GM21786 (cell line): ENCODE data around the gene TNFRSF14.

Experiments
- ATAC-seq: cut with Tn5 transposase; IDR thresholded peaks from one replicate; pipeline ENCODE4 v1.9.1; 2021; ENCODE audit not compliant: unreplicated experiment

Gene TNFRSF14

DNA sequence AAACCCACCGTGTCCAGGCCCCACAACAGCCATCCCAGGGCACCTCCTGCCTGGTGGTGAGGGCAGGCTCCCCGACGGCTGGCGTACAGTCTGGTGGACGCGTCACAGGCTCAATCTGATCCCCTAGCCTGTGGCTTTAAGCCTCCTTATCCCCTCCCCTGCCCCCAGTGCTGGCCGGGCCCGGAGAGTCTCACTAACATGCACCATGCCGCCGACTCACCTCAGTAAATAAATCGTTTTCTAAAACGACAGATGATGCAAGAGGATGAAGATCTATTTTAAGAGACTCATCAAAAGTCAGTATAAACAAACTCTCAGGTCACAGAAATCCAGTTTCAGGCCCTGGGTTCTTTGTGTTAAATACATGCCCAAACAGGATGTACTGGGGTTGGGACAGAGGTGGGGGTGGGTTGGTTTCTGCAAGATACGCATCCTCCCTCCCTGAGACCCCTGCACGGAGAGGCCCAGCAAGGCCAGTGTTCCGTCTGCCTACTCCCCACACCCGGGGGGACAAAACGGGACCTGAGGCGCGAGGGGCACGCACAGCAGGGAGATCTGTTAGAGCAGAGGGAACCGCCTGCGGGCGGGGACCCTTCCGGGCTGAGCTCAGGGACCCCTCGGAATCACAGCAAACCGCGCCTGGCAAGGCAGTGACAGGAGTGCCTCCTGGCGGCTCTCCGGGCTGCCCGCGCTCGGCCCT is 32.8 kb upstream of the TNFRSF14 start:
- ATAC-seq: no peak

- no peak for ATAC-seq
These were observed 32.1 kb upstream of the TNFRSF14 start for GRCh38 chr1:2523891-2524609.

DNA sequence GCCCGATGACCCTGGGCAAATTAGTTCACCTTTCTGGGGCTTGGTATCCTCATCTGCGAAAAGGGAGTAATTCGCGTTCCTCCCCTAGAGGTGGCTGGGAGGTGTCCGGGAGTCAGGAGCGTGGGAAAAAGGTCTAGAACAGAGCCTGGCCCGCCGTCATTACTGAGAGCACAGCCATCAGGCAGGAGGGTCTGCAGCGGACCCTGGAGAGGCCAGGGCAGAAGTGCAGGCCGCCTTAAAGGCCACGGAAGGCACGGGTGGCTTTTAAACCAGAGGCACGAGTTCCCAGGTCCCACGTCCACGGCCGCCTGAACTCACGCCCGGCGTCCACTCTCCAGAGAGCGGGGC is 30.6 kb upstream of the TNFRSF14 start:
- no peak for ATAC-seq

DNA sequence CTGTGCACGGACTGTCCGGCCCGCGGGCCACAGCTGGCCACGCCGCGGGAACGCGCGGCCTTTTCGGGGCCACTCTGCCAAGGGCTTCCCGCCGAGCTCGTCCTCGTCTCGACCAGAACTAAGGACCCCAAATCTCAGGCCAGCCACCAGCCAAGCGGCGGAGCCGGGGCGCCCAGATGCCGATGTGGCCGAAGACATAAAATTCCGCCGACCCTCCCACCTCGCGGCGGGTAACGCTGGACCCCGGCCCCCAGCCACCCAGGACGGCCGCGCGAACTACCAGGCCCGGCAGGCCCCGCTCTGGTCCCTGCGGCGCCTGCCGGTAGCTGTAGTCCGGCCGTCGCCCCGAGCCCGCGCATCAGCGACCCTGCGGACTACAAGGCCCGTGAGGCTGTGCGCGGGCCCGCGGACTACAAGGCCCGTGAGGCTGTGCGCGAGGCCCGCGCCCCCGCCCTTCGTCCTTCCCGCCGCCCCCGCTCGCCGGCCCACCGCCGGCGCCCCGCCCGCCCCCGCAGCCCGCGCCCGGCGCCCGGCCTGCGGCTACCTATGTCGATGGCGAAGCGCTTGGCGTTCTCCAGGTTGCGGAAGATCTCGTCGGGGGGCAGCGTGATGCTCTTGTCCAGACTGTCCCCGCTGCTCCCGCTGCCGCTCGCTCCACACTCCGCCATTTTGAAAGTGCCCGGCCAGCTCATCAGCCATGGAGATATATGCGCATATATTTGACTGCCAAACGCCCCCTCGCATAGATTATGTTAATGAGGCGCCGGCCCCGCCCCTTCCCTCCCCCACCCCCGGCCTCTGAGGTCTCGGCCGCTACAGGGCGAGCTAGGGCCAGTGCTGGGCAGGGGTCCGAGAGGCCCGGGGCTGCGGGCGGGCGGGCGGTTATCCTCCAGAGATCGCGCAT is 30.0 kb upstream of the TNFRSF14 start, which contains the start of gene PANK4:
PANK4 (minus strand) TSS at position 677 of the 904 bp plus-strand sequence; CDS start at position 668, 9 bp downstream.
- peak; percentile 81 for ATAC-seq

GRCh38 chr1:2526824-2527555 is 29.2 kb upstream of the TNFRSF14 start:
- ATAC-seq: peak; percentile 25

GRCh38 chr1:2527556-2527860 is 28.7 kb upstream of the TNFRSF14 start:
- no peak for ATAC-seq

- ATAC-seq: no peak
These were observed 28.2 kb upstream of the TNFRSF14 start for GRCh38 chr1:2528016-2528415.

GRCh38 chr1:2528611-2528965 is 27.6 kb upstream of the TNFRSF14 start:
- no peak for ATAC-seq

- ATAC-seq: no peak
These were observed 27.0 kb upstream of the TNFRSF14 start for GRCh38 chr1:2528966-2529783.

DNA sequence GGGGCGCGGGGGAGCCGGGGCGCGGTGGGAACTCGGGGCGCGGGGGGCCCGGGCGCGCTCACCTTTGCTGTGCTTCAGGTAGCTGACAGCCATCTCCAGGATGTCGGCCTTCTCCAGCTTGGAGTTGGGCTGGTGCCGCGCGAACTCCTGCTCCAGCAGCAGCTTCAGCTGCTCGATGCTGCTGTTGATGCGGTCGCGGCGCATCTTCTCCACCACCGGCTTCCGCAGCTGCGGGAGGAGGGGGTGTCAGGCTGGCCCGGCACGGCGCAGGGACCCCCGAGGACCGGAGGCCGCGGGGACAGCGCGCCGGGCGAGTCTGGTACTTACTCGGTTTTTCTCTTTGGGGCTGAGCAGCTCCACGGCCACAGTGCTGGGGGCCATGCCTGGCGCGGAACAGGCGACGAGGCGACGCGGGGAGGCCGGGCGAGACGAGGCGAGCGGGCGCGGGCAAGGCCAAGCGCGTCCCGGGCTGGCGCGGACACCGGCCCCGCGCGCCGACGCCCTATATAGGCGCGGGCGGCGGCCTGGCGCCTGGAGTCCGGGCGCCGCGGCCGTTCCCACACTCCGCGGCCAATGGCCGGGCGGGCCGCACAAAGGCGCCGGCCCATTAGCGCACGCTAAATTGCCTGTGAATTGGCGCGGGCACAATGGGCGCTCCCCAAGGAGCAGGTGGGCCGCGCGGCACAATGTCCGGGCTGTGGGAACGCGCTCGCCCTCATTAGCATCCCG is 26.2 kb upstream of the TNFRSF14 start, which contains the start of gene HES5:
HES5 (minus strand) TSS at position 480 of the 729 bp plus-strand sequence; CDS start at position 381, 99 bp downstream.
- no peak for ATAC-seq

DNA sequence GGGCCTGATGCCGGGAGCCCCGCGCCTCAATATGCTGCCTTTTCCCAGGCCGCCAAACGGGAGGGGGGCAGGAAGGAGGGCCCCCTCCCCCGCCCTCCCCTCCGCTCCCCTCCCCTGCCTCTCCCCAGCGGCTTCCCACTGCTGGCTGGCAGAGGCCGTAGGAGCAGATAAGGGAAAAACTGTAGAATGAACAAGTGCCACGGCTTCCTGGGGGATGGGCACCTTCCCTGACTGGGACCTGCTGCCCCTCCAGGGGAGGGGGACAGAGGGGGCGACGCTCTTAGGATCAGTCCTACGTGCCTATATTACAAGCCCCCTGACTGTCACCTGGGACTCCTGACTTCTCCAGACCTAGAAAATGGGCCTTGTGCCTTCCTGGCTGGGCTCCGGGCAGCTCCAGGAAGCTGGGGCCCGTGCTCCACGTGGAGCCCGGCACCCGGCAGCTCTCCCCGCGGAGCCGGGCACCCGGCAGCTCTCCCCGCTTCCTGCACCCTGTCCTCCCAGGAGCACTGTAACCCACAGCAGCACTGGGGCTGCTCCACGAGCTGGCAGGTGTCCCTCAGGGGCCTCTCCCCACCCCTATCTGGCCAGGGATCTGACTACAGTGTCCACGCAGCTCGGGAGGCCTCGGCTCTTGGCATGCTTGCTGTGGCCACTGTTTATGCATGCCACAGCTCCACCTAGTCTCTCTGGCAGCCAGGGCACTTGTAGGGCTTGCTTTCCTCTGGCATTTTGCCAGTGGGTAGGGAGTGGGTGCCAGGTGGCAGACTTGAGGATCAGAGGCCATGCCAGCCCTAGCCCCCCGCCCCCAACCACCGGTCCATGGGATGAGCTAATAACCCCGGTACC is 25.4 kb upstream of the TNFRSF14 start:
- ATAC-seq: no peak

- ATAC-seq: no peak
These were observed 23.5 kb upstream of the TNFRSF14 start for GRCh38 chr1:2532485-2533160.

DNA sequence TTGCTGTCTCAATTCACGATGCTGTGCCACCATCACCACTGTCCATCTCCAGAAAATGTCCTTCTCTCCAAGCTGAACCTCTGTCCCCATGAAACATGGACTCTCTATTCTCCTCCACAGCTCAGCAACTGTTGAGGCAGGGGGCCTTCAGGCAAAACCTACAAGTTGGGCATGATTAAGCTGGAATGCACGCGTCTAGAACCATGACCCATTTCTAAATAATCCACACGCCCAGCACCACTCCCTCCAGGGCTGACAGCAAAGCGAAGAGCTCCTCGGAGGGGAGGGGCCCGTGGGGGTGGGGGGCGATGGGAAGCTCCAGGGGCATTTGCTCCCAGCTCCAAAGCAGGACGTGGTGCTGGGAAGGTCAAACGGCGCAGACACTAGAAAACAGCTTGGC is 22.8 kb upstream of the TNFRSF14 start:
- ATAC-seq: no peak

DNA sequence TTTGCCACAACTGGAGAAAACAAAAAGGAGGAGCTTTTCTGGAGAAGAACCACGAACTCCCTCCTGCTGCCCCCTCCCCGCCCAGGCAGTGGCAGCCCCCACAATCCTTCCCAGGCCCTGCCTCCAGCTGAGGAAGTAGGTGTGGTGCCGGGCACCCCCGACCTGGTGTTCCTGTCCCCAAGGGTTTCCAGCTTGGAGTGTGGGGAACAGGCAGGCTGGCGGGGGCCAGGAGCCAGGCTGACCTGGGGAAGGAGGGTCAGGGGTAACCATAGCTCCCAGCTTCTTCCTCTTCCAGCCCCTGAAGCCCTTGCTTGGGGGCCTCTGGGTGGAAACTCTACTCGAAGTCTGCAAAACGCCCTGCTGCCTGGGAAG is 21.9 kb upstream of the TNFRSF14 start:
- ATAC-seq: no peak

- no peak for ATAC-seq
These were observed 21.3 kb upstream of the TNFRSF14 start for GRCh38 chr1:2534687-2535441.

- no peak for ATAC-seq
These were observed 20.7 kb upstream of the TNFRSF14 start for GRCh38 chr1:2535455-2535854.

DNA sequence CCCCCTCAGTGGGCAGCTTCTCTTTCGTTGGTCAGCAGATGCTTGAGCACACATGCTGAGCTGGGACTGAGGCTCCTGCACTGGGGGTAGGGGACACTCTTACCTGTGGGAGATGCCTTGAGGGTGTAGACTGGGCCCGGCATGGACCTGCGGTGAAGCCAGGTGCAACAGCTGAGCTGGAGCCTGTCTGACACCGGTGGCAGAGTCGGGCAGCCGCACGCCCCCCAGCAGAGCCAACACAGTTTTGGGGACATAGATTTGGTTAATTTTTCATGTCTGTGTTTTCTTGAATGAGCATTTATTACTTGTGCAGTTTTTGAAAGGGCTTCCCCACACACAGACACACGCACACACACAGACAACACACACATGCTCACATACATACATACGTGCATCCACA is 20.2 kb upstream of the TNFRSF14 start:
- ATAC-seq: no peak

DNA sequence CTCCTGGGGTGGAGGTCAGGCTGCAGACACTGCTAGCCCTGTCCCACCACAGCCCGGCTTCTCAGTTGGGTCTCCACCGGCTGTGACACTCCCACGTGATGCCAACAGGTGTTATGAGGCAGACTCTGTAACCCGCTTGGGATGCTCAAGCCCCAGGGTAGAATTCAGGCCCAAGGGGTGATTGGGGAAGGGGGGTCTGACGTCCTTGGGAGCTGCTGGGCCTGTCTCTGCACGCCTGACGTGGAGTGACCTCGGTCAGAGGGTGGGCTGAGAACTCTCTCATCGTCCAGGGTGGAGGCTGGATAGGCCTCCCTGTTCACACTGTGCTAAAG is 18.4 kb upstream of the TNFRSF14 start:
- ATAC-seq: no peak
